ENCODE results near the gene PRSS27. TPM values are rescaled to one million over a fixed set of nuclear protein-coding genes. Genes with fewer than 3 reads are reported as not detected.

The PRSS27 gene
- total and polyA plus RNA-seq, 2 of the 4 experiments (the other 2 are of a cell fraction): under 0.01 to 0.58 TPM

DNA sequence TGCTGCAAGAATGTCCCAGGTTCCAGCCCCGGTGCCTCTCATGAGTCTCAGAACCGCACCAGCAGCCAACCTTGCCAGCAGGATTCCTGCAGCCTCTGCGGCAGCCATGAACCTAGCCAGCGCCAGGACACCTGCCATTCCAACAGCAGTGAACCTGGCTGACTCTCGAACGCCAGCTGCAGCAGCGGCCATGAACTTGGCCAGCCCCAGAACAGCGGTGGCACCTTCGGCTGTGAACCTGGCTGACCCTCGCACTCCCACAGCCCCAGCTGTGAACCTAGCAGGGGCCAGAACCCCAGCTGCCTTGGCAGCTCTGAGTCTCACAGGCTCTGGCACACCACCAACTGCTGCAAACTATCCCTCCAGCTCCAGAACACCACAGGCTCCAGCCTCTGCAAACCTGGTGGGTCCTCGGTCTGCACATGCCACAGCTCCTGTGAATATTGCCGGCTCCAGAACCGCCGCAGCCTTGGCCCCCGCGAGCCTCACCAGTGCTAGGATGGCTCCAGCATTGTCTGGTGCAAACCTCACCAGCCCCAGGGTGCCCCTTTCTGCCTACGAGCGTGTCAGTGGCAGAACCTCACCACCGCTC lies 47.2 kb upstream of the PRSS27 start:
- H3K9me3 ChIP-seq (ENCODE audit: control insufficient read depth, insufficient read depth, low read length): no peaks in the 10 kb centered on the region; the same call in 1 of the 2 replicates
- ChIA-PET POLR2A (ENCODE audit: unreplicated experiment) (no interaction called here), CTCF (no interaction called here)
- H3K9me1 ChIP-seq (ENCODE audit: insufficient read depth, low read length): no peaks in the 10 kb centered on the region
- no peak overlapping the region for H4K5ac ChIP-seq (ENCODE audit: low read depth, low read length)
- no peak overlapping the region for H2BK5ac ChIP-seq (ENCODE audit: low read depth, low read length, poor library complexity, severe bottlenecking)
- peaks cover 40 to 97% of the 10 kb centered on the region in 2 experiments for H3K79me1 ChIP-seq (ENCODE audit: low read depth in 1 of 2, low read length in 2 of 2)
- no peak overlapping the region for H2BK15ac ChIP-seq (ENCODE audit: low read depth, low read length)
- no peak overlapping the region for H2AK9ac ChIP-seq (replicated peaks; ENCODE audit: low read depth, low read length, poor library complexity)
- no peak overlapping the region for H2AK5ac ChIP-seq (ENCODE audit: low read depth, low read length)
- H2BK120ac ChIP-seq (ENCODE audit: low read depth, low read length): no peak overlapping the region
- no peak overlapping the region for H3K4me3 ChIP-seq (ENCODE audit: insufficient read depth, low read depth, low read length)
- H2BK20ac ChIP-seq (ENCODE audit: low read depth, low read length): no peak overlapping the region
- intact Hi-C loops (cut with micrococcal nuclease) (no loop called here), in situ Hi-C loops (cut with MboI; ENCODE audit: low sequenced_read_pairs) (no loop called here), dilution Hi-C loops (cut with HindIII; ENCODE audit: low sequenced_read_pairs, unreplicated experiment) (no loop called here)
- DNase-seq (no peak), ATAC-seq (ENCODE audit: low read depth) (no peak)
- H3K4me1 ChIP-seq (ENCODE audit: control insufficient read depth, insufficient read depth, low read length): no peaks in the 10 kb centered on the region
- H3K4ac ChIP-seq (ENCODE audit: low read depth, low read length): no peak overlapping the region
- H3K4me2 ChIP-seq (ENCODE audit: low read depth, low read length): no peak overlapping the region
- peaks cover 97% of the 10 kb centered on the region for H4K20me1 ChIP-seq (ENCODE audit: insufficient read depth, low read length)
- H3K27me3 ChIP-seq (ENCODE audit: control insufficient read depth, insufficient read depth, low read length): no peaks in the 10 kb centered on the region
- H3K14ac ChIP-seq (replicated peaks; ENCODE audit: low read depth, low read length): no peak overlapping the region
- H3K9ac ChIP-seq (ENCODE audit: low read depth, low read length): no peak overlapping the region
- no peak overlapping the region for H2AFZ ChIP-seq (replicated peaks; ENCODE audit: low read length, poor library complexity)
- H4K91ac ChIP-seq (ENCODE audit: insufficient read depth, low read depth, low read length): no peak overlapping the region
- WGBS, 2 experiments (ENCODE audit: extremely low coverage in 2 of 2, insufficient read length in 1 of 2): 95% methylated on average over 18 of the region's 19 CpGs; no CpG with 5 or more reads in 1 of the 2 experiments
- no TSS peak for BruUV-seq (replicated peaks)
- peaks cover 100% of the 10 kb centered on the region for H3K36me3 ChIP-seq (ENCODE audit: control insufficient read depth, insufficient read depth, low read length)
- TF ChIP-seq BHLHE40 (IDR thresholded peaks at IDR 0.05; ENCODE audit: low read depth, low read length): no peak
- no peak for TF ChIP-seq CHD1 (IDR thresholded peaks at IDR 0.05; ENCODE audit: low read depth, low read length)
- no peak for TF ChIP-seq RFX5 (IDR thresholded peaks at IDR 0.05; ENCODE audit: low read depth, low read length)
- TF ChIP-seq RAD21 (IDR thresholded peaks at IDR 0.05; ENCODE audit: low read length): no peak
- H3K18ac ChIP-seq (ENCODE audit: low read depth, low read length): no peak overlapping the region
- no peak overlapping the region for H4K8ac ChIP-seq (ENCODE audit: low read depth in 2 of 2, low read length in 2 of 2)
- H3K23ac ChIP-seq (ENCODE audit: low read depth, low read length): no peak overlapping the region
- H3K27ac ChIP-seq (ENCODE audit: insufficient read depth, low read length): no peak overlapping the region
- H3K56ac ChIP-seq (ENCODE audit: extremely low read depth, insufficient read depth, low read length): no peak overlapping the region
